SU-DHL-6 (cell line): ENCODE results near the gene DHRS11.

Experiments used
- H2AFZ ChIP-seq: fragments of 200-600 bp; sonication (generic); 2 replicates; pipeline ENCODE4 v1.6.1; 2014; ENCODE audit warnings: low read depth, mild to moderate bottlenecking, moderate library complexity, mixed read lengths, antibody characterized with exemption, low read length; ENCODE audit not compliant: severe bottlenecking
- H3F3A ChIP-seq: fragments of 200-600 bp; shearing (Covaris generic); 2 replicates; pipeline ENCODE4 v1.6.0; 2016; ENCODE audit warnings: antibody characterized with exemption, mild to moderate bottlenecking; ENCODE audit not compliant: insufficient read depth
- H3K27ac ChIP-seq: fragments of 200-600 bp; sonication (generic); 2 replicates; pipeline ENCODE4 v1.5.1; 2016; ENCODE audit warnings: low read depth, mild to moderate bottlenecking, low read length, moderate library complexity, mixed read lengths
- H3K27me3 ChIP-seq: fragments of 200-600 bp; sonication (generic), shearing (Covaris generic); 2 replicates; pipeline ENCODE4 v1.6.0; 2014; ENCODE audit warnings: mild to moderate bottlenecking, low read length
- H3K36me3 ChIP-seq: fragments of 200-600 bp; sonication (generic); 2 replicates; pipeline ENCODE4 v1.6.1; 2014; ENCODE audit warnings: mild to moderate bottlenecking, low read length, mixed read lengths
- H3K4me2 ChIP-seq: fragments of 300-600, 200-600 bp; shearing (Covaris generic), sonication (generic); 2 replicates; pipeline ENCODE4 v1.6.0; 2014; ENCODE audit warnings: low read length, low read depth, mild to moderate bottlenecking; ENCODE audit not compliant: poor library complexity, severe bottlenecking
- H3K4me3 ChIP-seq: fragments of 200-600 bp; sonication (generic); 2 replicates; pipeline ENCODE4 v1.5.1; 2014; ENCODE audit warnings: antibody characterized with exemption, low read length, mild to moderate bottlenecking, mixed read lengths; ENCODE audit not compliant: insufficient read depth, poor library complexity, severe bottlenecking
- H3K79me2 ChIP-seq: fragments of 200-600 bp; sonication (generic); 2 replicates; pipeline ENCODE4 v1.6.1; 2014; ENCODE audit warnings: mild to moderate bottlenecking, low read length, moderate library complexity; ENCODE audit not compliant: insufficient read depth
- H3K9ac ChIP-seq: fragments of 200-600 bp; sonication (generic); 2 replicates; pipeline ENCODE4 v1.7.0; 2014; ENCODE audit warnings: mild to moderate bottlenecking, low read length
- H3K9me2 ChIP-seq: fragments of 200-600 bp; sonication (generic); replicated peaks from 2 replicates; pipeline ENCODE4 v1.6.1; 2014; ENCODE audit warnings: low read length; ENCODE audit not compliant: insufficient read depth
- H3K9me3 ChIP-seq: fragments of 200-600 bp; sonication (generic); 2 replicates; pipeline ENCODE4 v1.6.1; 2014; ENCODE audit warnings: low read length, mixed read lengths; ENCODE audit not compliant: insufficient read depth
- H4K20me1 ChIP-seq: fragments of 200-600 bp; sonication (generic); 2 replicates; pipeline ENCODE4 v1.6.1; 2014; ENCODE audit warnings: low read depth, mild to moderate bottlenecking, antibody characterized with exemption, low read length, moderate library complexity, mixed read lengths
- EZH2phosphoT487 ChIP-seq: fragments of 200-600 bp; sonication (generic), shearing (Covaris generic); conservative IDR thresholded peaks from 2 replicates; pipeline ENCODE4 v1.6.1; 2018; ENCODE audit warnings: mild to moderate bottlenecking, antibody characterized with exemption, low read length, moderate library complexity, mixed read lengths
- TF ChIP-seq, protein P1 (sequence below): fragments of 200-600 bp; sonication (generic); IDR thresholded peaks from one replicate; pipeline ENCODE4 v1.5.1; 2017; ENCODE audit warnings: antibody characterized with exemption, mild to moderate bottlenecking, low read length, moderate library complexity; ENCODE audit not compliant: insufficient read depth, poor library complexity, severe bottlenecking

DHRS11 gene

DNA sequence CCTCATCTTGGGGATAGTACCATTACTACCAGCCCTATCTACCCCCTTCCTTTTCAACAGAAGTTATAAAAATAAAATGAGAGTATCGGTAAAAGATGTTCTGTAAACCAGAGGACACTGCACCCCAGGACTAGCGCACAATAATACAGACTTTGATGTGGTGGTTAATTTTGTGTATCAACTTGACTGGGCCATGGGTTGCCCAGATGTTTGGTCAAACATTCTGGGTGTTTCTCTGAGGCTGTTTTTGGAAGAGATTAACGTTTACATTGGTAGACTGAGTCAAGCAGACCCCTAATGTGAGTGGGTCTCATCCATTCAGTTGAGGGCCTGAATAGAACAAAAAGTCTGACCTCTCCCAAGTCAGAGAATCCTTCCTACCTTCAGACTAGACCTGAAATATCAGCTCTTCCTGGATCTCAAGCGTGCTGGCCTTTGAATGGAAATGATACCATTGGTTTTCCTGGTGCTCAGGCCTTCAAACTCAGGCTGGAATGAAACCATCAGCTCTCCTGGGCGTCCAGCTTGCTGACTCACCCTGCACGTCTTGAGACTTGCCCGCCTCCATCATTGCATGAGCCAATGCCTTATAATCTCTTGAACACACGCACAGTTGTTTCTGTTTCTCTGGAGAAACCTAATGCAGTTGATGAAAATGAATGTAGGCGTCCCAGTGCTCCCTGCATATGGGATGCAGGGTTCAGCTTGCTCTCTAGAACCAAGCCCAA is 19.8 kb downstream of the DHRS11 start:
- Histone ChIP-seq H3F3A (no peaks in the 10 kb centered on the region), H3K9ac (no peak overlapping the region), H3K9me2 (no peaks in the 10 kb centered on the region), H4K20me1 (no peaks in the 10 kb centered on the region), H3K4me3 (no peak overlapping the region), H3K36me3 (no peaks in the 10 kb centered on the region), H3K9me3 (no peaks in the 10 kb centered on the region), H3K27ac (no peak overlapping the region), H2AFZ (no peak overlapping the region), H3K4me2 (no peak overlapping the region), H3K27me3 (no peaks in the 10 kb centered on the region), H3K79me2 (no peaks in the 10 kb centered on the region; the same call in 1 of the 2 replicates)
- TF ChIP-seq, protein P1, sequence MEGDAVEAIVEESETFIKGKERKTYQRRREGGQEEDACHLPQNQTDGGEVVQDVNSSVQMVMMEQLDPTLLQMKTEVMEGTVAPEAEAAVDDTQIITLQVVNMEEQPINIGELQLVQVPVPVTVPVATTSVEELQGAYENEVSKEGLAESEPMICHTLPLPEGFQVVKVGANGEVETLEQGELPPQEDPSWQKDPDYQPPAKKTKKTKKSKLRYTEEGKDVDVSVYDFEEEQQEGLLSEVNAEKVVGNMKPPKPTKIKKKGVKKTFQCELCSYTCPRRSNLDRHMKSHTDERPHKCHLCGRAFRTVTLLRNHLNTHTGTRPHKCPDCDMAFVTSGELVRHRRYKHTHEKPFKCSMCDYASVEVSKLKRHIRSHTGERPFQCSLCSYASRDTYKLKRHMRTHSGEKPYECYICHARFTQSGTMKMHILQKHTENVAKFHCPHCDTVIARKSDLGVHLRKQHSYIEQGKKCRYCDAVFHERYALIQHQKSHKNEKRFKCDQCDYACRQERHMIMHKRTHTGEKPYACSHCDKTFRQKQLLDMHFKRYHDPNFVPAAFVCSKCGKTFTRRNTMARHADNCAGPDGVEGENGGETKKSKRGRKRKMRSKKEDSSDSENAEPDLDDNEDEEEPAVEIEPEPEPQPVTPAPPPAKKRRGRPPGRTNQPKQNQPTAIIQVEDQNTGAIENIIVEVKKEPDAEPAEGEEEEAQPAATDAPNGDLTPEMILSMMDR, result no peak
- no peak for TF ChIP-seq EZH2phosphoT487

DNA sequence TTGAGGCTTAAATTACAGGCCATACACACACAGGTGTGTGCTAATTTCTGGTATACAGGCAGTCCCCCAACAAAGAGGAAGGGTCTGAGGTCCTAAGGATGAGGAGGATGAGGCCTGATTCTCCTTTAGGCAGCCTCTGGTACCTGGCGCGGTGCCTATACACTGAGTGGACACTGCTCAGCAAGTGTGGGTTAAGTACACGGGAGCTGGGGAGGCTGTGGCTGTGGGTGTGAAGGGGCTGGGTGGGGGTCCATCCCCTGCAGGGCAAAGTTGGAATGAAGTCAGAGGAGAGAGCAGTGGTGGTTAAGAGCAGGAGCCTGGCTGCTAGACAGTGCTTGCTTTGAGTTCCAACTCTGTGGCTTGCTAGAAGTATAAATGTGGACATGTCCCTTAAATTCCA is 20.6 kb downstream of the DHRS11 start:
- Histone ChIP-seq H2AFZ (no peak overlapping the region), H3K4me2 (no peak overlapping the region), H3K27ac (no peak overlapping the region), H4K20me1 (no peaks in the 10 kb centered on the region), H3K27me3 (no peaks in the 10 kb centered on the region), H3K9me3 (no peaks in the 10 kb centered on the region), H3K9ac (no peak overlapping the region), H3K4me3 (no peak overlapping the region), H3K79me2 (no peaks in the 10 kb centered on the region; the same call in 1 of the 2 replicates), H3F3A (no peaks in the 10 kb centered on the region), H3K36me3 (no peaks in the 10 kb centered on the region), H3K9me2 (no peaks in the 10 kb centered on the region)
- no peak for TF ChIP-seq EZH2phosphoT487
- TF ChIP-seq, protein P1, result no peak

DNA sequence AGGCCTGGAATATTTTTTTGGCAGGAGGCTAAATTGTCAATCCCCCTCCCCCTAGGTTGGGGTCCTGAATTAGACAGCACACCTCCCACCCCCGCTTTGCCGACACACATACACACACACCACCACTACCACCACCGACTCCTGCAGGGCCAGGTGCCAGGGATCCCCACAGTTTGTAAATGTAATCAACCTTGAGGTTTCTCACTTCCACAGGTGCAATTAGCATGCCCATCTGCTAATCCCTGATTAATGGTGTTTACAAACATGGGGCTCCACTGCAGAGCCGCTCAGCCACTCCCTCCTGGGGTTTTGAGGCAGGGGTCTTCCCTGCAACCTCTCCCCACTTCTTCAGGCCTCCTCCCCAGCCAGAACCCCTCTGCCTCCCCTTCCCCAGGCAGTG is 21.5 kb downstream of the DHRS11 start:
- Histone ChIP-seq H3K9me3 (no peaks in the 10 kb centered on the region), H3K4me3 (no peak overlapping the region), H4K20me1 (no peaks in the 10 kb centered on the region), H3K9me2 (no peaks in the 10 kb centered on the region), H3K27me3 (no peaks in the 10 kb centered on the region), H3K36me3 (no peaks in the 10 kb centered on the region), H2AFZ (no peak overlapping the region), H3K4me2 (no peak overlapping the region), H3K27ac (no peak overlapping the region), H3K79me2 (no peaks in the 10 kb centered on the region; the same call in 1 of the 2 replicates), H3K9ac (no peak overlapping the region), H3F3A (no peaks in the 10 kb centered on the region)
- TF ChIP-seq, protein P1, result no peak
- no peak for TF ChIP-seq EZH2phosphoT487
